Omental fat pad (tissue), 4 donors: Measurements from ENCODE around the gene GFOD2. TPM values are rescaled to one million over a fixed set of nuclear protein-coding genes. Genes with fewer than 3 reads are reported as not detected.
"Not testable (repeated sequence)": the region's sequence is repeated elsewhere in the genome, so short reads cannot be mapped to it uniquely, and the experiment has no call there.

Source experiments
- ATAC-seq: fragments of 150-250 bp; one replicate; pipeline ENCODE4 v1.9.1; 2016; ENCODE audit warnings: mild to moderate bottlenecking, moderate library complexity; ENCODE audit not compliant: low FRiP score
- DNase-seq: peaks from one replicate; pipeline ENCODE4 v3.0.0-alpha.2; 2019; ENCODE audit warnings: low spot score
- total RNA-seq, 4 donors: library from RNA; depleted of rRNA; stranded (reverse); fragments of >200 nt; gene quantifications; one replicate each; pipeline ENCODE4 v1.1.0, GENCODE V29; 2016
- TF ChIP-seq, protein P1 (sequence below), 3 donors: fragments of 450-650 bp; IDR thresholded peaks; one replicate each; pipeline ENCODE4 v1.5.1; 2016 to 2017; ENCODE audit warnings: antibody characterized with exemption in 3 of 3, mild to moderate bottlenecking in 3 of 3, moderate library complexity in 2 of 3

Gene GFOD2
- total RNA-seq, 4 donors from 2014 or later = 10.9 to 25.2 (median 20.1) TPM

DNA sequence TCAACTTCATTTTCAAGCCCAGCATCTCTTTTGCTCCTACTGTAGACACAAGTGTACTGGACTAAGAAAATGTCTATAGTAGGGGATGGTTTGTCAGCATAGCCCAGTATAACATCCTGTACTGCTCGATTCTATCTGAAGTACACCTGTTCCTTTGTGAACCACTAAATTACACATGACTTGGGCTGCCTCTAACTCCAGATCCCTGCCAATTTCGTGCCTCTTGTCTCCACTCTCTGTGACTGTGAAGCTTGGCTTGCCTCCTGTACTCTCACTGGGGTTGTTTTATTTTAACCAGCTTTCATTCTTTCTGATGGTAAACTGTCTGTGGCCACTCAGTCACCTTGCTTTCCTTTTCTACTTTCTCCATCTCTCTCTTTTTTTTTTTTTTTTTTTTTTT lies 24.5 kb downstream of the GFOD2 start:
- DNase-seq (no peak), ATAC-seq (no peak)
- TF ChIP-seq, protein P1, sequence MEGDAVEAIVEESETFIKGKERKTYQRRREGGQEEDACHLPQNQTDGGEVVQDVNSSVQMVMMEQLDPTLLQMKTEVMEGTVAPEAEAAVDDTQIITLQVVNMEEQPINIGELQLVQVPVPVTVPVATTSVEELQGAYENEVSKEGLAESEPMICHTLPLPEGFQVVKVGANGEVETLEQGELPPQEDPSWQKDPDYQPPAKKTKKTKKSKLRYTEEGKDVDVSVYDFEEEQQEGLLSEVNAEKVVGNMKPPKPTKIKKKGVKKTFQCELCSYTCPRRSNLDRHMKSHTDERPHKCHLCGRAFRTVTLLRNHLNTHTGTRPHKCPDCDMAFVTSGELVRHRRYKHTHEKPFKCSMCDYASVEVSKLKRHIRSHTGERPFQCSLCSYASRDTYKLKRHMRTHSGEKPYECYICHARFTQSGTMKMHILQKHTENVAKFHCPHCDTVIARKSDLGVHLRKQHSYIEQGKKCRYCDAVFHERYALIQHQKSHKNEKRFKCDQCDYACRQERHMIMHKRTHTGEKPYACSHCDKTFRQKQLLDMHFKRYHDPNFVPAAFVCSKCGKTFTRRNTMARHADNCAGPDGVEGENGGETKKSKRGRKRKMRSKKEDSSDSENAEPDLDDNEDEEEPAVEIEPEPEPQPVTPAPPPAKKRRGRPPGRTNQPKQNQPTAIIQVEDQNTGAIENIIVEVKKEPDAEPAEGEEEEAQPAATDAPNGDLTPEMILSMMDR (IDR thresholded peaks at IDR 0.05) = no peak

- ATAC-seq, DNase-seq: not testable (repeated sequence)
Observed at GRCh38 chr16:67693517-67694285, 25.4 kb downstream of the GFOD2 start.

DNA sequence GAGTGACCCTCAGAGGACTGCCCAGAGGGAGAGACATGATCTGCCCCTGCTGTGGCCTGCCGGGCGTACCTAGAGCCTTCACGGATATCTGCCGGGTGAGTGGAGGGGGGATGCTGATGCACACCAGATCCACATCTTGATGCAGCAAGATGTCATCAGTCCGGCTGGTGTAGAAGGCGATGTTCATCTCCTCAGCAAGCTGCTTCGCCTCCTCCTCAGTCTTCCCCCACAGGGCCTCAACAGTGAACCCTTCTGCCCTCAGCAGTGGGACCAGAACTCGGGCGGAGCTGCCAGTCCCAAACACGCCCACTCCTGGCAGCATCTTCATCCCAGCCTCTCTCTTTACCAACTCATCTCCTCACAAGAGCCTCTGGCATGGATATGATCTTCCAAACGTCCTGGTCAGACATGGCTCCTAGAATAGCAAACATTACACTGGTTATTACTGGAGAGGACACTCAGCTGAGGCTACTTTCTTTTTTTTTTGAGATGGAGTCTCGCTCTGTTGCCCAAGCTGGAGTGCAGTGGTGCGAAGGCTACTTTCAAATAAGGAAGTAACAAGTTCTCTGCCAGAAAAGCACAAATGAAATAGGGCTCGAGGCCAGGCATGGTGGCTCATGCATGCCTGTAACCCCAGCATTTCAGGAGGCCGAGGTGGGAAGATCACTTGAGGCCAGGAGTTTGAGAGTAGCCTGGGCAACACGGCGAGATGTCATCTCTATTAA lies 33.6 kb downstream of the GFOD2 start:
- TF ChIP-seq, protein P1 (IDR thresholded peaks at IDR 0.05) = no peak
- no peak for DNase-seq
- no peak for ATAC-seq

GRCh38 chr16:67683767-67684166 lies 35.3 kb downstream of the GFOD2 start:
- TF ChIP-seq, protein P1 (IDR thresholded peaks at IDR 0.05) = no peak
- ATAC-seq (no peak), DNase-seq (no peak)

DNA sequence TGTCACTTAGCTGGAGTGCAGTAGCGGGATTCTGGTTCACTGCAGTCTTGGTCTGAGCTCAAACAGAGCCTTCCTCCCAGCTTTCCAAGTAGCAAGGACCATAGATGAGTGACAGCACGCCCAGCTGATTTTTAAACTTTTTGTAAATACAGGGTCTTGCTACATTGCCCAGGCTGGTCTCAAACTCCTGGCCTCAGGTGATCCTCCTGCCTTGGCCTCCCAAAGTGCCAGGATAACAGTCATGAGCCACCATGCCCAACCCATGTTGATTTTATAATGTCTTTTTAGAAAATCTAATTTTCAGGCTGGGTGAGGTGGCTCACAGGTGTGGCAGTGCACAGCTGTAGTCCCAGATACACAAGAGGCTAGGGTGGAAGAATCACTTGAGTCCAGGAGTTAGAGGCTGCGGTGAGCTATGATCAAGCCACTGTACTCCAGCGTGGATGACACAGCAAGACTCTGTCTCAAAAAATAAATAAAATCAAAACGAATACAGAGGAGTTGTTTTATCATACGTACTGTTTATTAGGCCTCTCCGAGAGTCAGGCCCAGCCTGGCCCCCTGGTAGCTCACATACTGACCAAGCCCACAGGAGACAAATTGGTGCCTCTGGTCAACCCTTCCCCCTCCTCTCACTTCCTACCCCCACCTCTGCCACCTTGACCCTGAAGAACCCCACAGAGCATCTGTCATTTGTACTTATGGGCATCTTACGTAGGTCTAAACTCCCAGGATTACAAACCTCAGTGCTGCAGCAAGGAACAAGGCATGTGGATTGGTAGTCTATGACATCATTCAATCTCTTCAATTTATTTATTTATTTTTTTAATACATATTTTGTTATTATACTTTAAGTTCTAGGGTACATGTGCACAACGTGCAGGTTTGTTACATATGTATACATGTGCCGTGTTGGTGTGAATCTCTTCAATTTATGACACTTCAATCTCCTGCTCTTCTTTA lies 38.9 kb downstream of the GFOD2 start:
- DNase-seq = no peak
- ATAC-seq = no peak
- TF ChIP-seq, protein P1 (IDR thresholded peaks at IDR 0.05) = no peak

GRCh38 chr16:67678354-67679023 lies 40.6 kb downstream of the GFOD2 start:
- DNase-seq = no peak
- ATAC-seq = no peak
- TF ChIP-seq, protein P1 (IDR thresholded peaks at IDR 0.05) = no peak
